Measurements from ENCODE around the gene MMP15.
A peak's percentile ranks its signal among the peaks of the same experiment; 100 is the strongest.
"Not testable (repeated sequence)": the region's sequence is repeated elsewhere in the genome, so short reads cannot be mapped to it uniquely, and the experiment has no call there.

The MMP15 gene

DNA sequence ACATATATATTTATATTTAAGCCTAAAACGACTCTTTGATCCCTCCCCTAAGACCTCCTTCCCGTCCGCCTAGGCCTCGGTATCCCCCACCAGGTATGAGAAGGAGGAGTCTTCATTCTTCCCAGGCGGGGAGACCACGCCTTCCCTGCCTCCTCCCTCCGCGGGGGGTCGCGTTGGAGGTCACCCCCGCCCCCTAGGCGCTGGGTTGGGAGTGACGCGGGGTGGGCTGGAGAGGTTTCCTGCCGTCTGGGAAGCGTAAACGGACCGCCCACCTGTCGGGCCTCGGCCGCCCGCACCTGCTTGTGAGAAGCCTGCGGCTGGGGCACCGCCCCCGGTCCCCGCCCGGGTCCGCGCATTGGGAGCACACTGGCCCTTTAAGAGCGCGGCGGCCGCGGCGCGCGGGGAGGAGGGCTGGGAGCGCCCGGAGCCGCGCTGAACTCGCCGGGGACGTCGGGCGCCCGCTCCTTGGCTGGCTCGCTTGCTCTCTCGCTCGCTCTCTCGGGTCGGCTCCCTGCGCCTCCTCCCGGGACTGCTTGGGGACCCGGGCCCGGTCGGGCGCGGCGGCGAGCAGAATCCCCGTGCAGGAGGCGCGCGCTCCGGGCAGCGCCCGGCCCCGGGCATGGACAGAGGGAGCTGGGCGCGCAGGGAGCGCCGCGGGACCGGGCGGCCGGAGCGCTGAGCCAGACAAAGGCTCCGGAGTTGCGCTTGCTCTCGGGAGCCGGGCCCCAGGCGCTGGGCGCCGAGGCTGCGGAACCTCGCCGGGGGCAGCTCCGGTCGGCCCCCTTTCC lies at the start of gene MMP15:
Gene MMP15, plus strand, starts transcription at position 404 of the 788 bp plus-strand sequence. CDS start 597 bp downstream, outside the sequence.
- TF ChIP-seq, protein P1, sequence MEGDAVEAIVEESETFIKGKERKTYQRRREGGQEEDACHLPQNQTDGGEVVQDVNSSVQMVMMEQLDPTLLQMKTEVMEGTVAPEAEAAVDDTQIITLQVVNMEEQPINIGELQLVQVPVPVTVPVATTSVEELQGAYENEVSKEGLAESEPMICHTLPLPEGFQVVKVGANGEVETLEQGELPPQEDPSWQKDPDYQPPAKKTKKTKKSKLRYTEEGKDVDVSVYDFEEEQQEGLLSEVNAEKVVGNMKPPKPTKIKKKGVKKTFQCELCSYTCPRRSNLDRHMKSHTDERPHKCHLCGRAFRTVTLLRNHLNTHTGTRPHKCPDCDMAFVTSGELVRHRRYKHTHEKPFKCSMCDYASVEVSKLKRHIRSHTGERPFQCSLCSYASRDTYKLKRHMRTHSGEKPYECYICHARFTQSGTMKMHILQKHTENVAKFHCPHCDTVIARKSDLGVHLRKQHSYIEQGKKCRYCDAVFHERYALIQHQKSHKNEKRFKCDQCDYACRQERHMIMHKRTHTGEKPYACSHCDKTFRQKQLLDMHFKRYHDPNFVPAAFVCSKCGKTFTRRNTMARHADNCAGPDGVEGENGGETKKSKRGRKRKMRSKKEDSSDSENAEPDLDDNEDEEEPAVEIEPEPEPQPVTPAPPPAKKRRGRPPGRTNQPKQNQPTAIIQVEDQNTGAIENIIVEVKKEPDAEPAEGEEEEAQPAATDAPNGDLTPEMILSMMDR (IDR thresholded peaks at IDR 0.05; ENCODE audit: borderline replicate concordance, insufficient read depth, low read depth, low read length) = no peak
- peak within 1 kb of the TSS; percentile 45 for H3K4me3 ChIP-seq (ENCODE audit: low read depth, low read length)

DNA sequence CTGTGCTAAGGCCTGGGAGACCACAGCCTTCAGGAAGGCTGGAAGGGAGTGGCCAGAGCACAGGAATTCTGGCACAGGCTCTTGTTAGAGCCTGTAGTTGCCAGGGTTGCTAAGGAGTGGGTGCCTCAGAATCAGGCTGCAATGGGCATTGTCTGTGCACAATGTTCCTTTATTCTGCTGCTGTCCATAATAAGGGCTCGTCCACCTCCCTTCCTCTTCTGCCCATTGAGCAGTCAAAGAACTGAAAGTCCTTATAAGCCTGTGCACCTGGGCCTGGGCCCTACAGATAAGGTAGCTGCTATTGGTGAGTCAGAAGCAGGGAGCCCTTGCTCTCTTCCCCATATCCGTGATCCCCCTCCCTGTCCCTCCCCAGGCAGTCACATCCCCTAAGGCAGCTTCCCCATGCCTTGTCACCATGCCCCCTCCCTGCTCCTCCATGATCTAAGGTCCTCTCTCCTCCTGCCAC lies 49.2 kb upstream of the MMP15 start:
- H3K4me3 ChIP-seq (ENCODE audit: low read depth, low read length) = no peak overlapping the region
- TF ChIP-seq, protein P1 (IDR thresholded peaks at IDR 0.05; ENCODE audit: borderline replicate concordance, insufficient read depth, low read depth, low read length) = no peak

DNA sequence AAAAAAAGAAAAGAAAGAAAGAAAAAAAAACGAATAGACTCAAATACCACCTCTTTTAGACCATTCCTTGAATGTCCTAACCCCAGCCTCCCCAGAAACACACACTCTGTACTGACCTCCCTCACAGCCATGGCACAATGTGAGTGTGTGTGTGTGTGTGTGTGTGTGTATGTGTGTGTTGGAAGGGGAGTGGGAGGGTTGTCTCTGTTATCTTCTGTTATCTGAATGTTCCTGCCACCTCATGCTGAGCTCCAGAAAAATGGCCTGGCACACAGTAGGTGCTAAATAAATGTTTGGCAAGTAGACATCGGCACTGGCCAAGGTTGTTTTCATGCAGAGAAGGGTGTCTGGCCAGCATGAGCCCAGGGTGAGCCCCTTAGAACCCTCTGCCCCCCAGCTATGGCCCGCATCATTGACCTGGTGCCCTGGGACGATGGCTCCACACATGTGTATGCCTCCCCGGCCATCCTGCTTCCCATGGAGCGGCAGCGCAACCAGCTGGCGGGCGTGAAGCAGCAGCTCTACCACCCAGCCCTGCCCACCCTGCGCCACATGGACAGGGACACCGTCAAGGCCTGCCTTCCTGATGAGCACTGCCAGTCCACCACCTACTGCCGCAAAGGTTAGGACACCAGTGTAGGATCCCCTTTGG lies 48.0 kb upstream of the MMP15 start:
- no peak overlapping the region for H3K4me3 ChIP-seq (ENCODE audit: low read depth, low read length)
- TF ChIP-seq, protein P1 (IDR thresholded peaks at IDR 0.05; ENCODE audit: borderline replicate concordance, insufficient read depth, low read depth, low read length) = no peak

DNA sequence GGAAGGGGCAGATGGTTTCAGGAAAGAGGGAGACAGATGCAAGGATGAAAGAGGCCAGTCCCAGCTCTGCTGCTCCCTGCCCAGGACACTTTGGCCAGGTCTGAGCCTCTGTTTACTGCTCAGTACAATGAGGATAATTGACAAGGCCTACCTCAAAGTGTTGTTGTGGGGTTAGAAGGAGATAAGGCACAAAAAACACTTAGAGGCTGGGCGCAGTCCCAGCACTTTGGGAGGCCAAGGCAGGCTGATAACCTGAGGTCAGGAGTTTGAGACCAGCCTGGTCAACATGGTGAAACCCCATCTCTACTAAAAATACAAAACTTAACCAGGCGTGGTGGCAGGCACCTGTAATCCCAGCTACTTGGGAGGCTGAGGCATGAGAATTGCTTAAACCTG lies 47.5 kb upstream of the MMP15 start:
- not testable (repeated sequence) for H3K4me3 ChIP-seq (ENCODE audit: low read depth, low read length)

DNA sequence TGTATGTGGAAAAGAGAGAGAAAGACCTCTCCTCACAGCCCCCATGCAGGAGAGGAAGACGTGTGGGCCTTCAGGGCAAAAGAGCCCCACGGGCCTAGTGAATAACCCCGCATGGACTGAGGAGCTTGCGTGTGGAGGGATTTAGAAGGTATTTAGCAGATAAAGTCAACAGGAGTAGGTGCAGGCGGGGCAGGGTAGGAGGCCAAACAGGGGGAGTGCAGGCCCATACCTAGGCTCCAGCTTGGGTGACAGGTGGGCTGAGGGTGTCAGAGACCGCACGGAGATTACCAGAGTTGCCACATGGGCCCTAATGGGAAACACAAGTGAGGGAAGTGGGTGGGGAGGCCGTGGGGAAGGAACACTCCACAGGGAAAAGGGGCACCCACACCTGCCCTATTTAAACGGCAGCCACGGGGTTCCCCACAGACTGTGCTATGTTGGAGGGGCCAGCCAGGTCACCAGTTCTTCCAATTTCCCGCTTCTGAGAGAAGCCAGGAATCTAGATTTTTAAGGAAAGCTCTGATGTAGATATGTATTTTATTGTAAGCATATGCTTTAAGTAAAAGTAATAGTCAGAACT lies 46.5 kb upstream of the MMP15 start:
- H3K4me3 ChIP-seq (ENCODE audit: low read depth, low read length) = no peak overlapping the region
- TF ChIP-seq, protein P1 (IDR thresholded peaks at IDR 0.05; ENCODE audit: borderline replicate concordance, insufficient read depth, low read depth, low read length) = no peak

DNA sequence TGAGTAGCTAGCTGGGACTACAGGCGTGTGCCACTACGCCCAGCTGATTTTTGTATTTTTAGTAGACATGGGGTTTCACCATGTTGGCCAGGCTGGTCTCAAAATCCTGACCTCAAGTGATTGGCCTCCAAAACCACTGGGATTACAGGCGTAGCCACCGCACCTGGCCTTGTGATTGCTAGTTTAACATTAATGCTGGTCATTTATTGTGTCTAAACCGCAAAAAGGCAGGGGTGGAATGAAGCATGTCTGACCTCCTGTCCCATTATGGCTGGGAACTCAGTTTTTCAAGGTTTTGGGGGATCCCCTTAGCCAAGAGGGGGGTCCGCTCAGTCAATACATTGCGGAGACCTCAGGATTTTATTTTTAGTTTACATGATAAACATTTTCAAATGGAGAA lies 43.9 kb upstream of the MMP15 start:
- H3K4me3 ChIP-seq (ENCODE audit: low read depth, low read length) = no peak overlapping the region
- TF ChIP-seq, protein P1 (IDR thresholded peaks at IDR 0.05; ENCODE audit: borderline replicate concordance, insufficient read depth, low read depth, low read length) = no peak

DNA sequence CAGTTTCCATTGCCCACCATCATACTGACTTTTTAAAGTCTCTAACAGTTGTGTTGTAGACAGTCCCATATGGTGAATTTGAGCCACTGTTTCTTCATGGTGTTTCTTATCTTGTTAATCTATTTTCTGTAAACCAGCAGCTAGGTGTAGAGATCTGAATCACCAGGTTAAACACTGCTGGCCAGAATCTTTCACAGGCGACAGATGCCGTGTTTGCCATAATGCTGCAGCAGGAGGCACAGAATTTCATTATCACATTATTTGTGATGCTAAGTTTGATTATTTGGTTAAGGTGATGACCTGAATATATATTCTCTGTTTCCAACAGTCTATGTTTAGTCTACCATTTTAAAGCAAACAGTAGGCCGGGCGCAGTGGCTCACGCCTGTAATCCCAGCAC lies 43.2 kb upstream of the MMP15 start:
- TF ChIP-seq, protein P1 (IDR thresholded peaks at IDR 0.05; ENCODE audit: borderline replicate concordance, insufficient read depth, low read depth, low read length) = no peak
- no peak overlapping the region for H3K4me3 ChIP-seq (ENCODE audit: low read depth, low read length)
